GM18861 (cell line): Measurements from ENCODE around the gene ASIC2.

Experiments
- ATAC-seq: cut with Tn5 transposase; IDR thresholded peaks from one replicate; pipeline ENCODE4 v1.9.1; 2021; ENCODE audit not compliant: unreplicated experiment

ASIC2 gene

DNA sequence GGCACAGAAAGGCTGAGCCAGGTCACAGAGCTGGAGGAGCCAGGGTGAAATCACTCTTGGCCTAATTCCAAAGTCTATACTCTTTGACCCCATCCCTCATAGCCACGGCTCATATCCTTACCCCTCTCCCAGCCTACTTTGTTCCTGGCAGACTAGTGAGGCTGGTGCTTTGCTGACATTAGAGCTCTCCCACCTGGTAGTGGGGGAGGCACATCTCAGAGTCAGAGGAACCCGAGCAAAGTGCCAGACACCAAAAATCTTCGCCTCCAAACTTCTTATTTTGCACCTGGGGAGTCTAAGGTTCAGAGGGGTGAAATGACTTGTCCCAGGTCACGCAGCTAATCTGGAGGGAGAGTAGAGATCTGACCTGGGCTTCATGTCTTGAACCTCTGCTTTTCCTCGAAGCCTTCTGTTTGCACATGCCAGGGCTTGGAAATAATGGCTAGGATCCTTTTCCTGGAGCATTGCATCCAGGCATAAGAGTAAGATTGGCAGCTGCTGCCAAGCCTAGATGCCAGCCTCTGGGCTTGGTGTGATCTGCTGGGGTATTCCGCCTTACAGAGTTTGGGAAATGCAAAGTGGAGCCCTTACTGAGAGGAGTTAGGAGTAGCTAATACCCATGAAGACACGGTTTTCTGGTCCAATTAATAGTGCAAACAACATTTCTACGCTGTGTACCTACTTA is 174.6 kb downstream of the ASIC2 start:
- ATAC-seq = no peak

DNA sequence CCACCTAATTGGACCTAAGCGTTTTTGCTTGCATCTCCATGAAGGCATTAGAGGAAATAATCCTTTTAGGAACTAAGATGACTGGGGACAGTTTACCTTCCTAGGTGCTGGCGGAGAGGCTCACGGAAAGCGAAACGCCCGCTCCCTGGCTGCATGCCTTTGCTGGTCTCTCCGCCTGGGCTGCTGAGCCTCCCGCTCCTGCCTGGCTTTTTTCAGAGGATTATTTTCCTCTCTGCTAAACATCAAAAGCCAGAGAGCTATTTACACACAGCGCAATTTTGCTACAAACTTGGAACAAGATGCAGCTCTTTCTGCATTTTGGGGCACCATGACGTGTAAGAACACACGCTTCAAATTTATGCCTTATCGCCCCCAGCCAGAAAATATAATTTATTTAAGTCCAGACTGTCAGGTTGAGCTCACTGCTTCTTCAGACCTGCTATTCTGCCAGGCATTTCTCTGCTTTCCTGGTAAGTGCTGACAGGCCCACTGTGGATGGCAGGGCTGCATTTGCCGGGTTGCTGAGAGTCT is 177.0 kb downstream of the ASIC2 start:
- ATAC-seq = no peak

DNA sequence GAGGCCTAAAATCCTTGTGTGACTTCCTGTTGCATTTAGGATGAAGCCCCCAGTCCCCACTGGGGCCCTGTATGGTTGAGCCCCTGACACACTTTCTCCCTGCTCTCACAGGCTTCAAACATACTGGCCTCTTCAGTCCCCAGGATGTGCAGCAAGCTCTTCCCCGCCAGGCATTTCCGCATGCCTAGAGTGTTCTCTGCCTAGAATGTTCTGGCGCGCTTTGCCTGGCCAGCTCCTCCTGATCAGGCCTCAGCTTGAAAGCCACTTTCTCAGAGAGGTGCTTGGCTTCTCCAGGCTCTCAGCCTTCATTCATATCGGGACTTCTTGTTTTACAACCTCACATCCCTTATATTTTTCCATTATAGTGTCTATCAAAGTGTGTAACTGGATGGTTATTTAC is 177.7 kb downstream of the ASIC2 start:
- ATAC-seq = no peak

DNA sequence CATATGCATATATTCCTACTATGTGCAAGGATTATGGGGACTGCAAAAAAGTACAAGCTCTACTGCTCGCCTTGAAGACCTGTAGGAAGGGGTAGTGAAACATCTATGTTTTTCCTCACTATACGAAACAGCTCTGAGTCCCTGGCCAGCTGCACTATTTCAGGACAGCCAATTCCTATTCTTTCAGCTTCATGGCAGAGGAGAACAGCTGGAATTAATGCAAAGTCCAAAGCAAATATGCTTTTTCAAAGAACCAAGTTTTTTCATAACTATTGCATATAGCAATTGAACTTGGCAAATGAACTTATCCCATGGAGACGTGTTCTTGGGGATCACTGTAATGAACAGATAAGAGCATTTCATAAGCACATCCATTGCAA is 179.1 kb downstream of the ASIC2 start:
- ATAC-seq = no peak

DNA sequence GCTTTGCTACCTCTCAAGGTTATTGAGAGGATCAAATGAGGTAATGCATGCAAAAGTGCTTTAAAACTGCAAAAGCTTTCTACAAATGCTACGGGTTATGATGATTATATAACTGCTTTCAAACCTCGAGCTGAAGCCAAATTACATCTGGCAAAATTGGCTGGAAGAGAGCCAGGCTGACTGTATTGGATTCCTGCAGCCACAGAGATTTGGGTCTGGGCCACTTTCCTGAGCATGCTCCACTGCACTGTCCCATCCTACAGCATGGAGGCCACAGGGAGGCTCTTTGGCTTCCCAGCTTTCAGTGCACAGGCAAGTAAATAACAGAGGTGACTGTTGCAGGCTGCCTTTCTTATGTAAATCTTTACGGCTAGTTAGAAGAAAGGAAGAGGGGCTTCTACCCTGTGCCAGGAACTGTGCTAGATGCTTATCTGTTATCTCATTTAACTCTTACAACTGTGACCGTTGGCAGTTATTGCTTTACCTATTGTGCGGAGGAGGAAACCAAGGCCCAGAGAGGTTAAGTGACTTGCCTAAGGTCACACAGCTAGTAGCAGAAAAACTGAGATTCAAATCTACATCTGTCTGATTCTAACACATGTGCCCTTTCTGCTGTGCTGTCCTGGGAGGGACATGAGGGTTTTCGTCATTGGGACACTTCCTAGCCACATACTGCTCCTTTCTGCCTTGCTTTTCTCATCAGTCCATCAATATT is 179.7 kb downstream of the ASIC2 start:
- no peak for ATAC-seq

DNA sequence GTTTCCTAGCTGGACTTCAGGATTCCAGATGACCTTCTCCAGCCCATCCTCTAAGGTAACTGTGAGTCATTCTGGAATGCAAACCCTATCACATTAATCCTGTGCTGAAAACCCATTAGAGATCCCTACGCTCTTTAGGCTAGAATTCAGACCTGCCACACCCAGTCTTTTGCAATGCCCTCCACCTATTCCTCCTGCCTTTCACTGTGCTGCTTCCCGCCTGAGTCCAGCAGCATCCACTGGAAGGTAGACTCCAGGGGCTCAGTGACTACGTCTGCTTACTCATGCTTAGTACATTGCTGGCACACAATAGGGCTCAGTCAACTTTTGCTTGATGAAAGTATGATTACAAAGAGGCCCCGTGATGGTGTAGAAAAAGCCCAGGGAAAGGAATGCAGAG is 180.3 kb downstream of the ASIC2 start:
- ATAC-seq = no peak

DNA sequence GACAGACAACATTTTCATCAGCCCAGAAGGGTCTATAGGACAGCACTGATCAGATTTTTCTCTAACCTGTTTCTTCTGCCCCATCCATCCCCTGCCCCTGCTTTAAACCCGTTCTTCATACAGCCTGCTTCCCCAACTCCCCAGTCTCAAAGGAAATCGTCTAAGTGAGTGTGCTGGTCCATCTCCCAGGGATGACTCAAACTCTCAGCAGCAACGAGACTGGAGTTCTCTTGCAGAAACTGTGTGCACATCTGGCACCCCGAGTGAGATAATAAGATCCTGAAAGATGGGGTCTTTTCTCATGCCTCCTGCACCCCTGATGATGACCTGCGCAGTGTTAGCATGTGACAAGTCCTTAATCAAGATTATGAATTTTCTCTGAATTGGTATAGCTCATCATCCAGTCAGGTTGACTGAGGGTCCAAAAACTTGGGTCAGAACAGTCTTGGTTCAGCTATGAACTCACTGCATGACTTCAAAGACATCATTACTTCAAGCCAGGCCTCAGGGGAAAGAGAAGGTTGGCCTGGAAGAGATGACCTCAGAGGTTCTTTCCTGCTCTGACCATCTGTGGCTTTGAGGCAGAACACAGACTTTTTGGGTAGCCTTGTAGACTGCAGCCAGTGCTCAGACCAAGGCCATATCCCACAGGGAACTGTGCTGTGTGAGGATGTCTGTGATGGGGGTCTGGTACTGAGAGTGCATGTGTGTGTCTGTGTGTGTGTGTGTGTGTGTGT is 183.6 kb downstream of the ASIC2 start:
- ATAC-seq = no peak

DNA sequence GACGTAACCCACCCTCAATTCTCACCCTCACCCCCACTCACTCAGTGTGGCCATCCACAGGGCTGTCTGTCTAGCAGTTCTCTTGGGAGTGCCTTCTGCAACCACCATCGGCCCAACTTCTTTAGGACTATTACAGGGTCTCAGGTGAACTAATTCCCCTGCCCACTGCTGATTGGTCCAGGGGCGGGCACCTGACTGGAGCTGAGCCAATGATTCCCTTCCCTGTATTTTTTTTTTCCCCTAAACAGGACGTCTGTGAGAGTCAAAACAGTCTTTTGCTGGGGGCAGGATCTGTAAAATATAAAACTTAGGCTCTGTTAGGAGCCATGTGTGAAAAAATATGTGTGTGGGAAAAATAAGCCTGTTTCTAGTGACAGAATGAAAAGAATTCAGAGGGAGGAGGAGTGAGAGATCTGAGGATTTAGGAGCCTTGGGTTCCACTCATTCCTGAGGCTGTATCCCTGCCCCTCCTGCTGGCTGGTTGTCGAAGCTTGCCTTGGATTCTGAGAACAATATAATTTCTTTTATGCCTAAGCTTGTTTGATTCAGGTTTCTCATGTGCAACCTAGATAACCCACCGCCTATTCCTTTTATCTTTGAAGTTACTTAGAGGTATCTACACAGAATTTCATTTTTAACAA is 186.4 kb downstream of the ASIC2 start:
- no peak for ATAC-seq

DNA sequence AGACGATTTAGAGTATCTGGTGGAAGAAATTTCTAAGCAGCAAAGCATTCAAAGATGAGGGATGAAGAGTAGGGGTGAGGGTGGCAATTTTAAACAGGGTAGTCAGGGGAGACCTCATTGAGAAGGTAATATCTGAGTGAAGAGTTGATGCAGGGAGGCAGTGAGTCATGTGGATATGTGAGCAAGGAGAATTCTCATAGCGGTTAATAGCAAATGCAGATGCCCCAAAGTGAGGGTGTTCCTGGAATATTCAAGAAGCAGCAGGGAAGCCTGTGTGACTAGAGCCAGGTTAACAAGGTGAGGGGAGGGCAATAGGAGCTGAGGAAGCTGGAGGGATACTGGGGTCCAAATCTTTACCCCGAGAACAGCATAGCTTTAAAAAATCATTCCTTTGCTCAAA is 187.2 kb downstream of the ASIC2 start:
- no peak for ATAC-seq

DNA sequence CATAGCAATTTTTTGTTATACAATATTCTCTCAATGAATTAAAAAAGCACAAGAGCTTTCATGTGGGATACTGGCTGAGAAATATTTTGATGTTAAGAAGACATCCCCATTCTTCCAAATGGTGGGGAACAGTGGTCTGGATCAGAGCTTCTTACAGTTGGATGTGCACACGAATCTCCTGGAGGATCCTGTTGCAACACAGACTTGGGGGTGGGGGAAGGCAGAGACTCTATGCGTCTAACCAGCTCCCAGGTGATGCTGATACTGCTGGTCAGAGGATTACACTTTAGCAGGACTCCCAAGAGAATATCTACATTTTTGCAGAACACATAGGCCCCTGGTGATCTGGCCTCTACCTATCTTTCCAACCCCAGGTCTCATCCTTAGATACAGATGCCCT is 193.2 kb downstream of the ASIC2 start:
- ATAC-seq = no peak

DNA sequence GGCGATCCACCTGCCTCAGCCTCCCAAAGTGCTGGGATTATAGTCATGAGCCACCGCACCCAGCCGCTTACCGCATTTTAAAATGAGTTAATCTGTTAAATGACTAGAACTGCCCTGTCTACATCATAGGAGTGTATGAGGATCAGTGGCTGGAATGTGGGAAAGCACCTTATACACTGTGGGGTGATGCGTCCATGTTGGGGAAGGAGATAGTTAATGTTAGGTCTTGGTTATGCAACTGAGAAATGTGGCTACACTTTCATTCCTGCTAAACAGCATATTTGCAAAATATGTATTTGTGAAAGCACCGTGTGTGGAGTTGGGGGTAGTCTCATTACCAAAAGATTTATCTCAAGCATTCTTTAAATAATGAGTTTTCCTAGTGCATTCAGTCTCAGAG is 193.8 kb downstream of the ASIC2 start:
- no peak for ATAC-seq

DNA sequence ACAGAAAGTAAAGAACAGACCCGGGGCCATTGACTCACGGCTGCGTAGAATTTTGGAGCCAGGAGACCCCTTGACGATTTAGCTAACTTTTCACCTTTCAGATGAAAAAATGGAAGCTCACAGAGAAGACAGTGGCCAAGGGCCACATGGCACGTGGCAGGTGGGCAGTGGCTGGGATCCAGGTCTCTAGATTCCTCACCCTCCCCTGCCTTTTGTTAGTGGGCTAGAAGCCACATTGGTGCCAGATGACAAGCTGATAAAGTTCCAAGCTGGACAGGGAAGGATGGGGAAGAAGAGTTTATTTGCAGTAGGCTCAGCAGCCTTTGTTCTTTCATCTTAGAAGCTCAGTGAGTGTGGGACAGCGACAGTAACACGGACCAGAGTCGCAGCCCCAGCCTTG is 195.7 kb downstream of the ASIC2 start:
- ATAC-seq = no peak

DNA sequence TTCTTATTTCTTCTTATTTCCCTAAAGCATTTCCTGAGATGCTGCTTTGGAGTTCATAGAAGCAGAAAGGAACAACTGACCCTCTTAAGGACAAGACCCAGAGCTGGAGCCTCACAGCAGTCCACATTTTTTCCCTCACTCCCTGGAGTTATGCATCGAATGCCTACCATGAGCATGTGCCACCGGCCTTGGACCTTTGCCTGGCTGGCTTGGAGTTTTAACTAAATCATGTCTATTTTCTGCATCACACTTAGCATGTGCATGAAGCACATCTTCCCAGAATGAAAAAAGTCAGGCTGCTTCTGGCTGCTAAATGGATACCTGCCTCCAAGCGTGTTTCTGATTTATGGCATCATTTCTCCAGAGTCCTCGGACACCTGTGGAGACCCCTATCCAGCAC is 196.9 kb downstream of the ASIC2 start:
- ATAC-seq = no peak

DNA sequence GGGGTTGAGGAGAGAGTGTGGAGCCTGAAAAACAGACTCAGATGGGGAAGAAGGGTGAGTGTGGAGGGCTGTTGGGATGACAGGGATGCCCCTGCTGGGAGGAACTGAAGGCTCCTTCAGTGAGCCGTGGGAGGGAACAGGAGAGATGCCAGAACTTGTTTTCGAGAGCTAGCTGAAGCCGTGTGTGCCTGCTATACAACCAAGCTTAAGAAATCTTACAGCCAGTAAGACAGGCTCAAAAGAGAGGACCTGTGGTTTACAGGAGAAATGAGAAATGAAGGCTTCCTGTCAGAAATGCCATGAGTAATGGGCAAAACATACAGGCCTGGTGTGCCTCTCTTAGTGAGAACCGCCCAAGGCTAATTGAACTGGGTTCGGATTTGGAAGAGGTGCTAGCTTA is 201.8 kb downstream of the ASIC2 start:
- ATAC-seq = no peak

DNA sequence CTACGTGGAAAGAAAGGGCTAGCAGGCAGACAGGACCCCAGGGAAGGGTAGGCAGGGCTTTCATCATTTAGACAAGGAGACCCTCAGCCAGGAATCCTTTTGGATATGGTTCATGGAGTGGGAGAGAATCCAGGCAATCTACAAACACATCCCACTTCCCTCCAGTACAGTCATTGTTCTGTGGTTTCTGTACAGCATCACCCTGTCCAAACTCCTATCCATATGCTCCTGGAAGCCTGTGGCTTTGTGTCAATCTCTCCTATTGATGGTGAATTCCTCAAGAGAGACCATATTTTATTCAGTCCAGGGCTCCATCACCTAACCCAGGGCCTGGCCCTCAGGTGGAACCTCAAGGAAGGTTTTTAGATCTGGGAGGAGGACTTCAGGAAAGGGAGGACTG is 202.3 kb downstream of the ASIC2 start:
- ATAC-seq = no peak

DNA sequence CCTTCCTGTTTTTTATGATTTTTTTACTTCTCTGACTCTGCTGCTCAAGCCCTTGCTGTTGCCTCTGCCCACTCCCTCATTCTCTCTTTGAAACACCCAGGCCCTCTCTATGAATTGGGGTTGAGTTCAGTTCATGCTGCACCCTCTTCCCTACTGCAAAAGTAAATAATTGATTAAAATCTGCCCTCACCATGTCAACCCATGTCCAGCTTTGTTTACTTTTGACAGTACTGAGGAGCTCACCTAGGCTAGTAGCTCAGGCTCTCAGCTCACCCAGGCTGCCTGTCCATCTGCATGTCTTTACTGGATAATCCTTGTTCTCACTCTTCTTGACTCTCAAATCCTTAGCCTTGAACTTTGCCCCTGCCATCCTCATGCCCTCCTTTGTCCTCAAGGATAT is 206.2 kb downstream of the ASIC2 start:
- no peak for ATAC-seq

DNA sequence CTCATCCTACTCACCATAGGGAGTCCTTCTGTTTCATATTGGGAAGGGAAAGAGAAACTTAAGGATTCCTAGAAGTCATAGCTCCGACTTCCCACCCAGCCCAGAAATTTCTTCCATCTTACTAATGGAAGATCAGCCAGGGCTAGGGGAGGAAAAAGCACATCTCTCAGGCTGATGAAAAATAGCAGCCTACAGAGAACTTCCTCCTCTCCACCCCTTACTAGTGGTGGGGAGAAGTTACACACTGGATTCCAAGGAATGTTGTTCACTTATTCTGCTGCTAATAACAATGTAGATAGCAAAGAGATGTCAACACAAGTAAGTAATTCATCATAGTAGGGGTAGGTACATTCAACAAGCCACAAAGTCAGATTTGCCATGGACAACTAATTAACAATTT is 207.1 kb downstream of the ASIC2 start:
- ATAC-seq = no peak

DNA sequence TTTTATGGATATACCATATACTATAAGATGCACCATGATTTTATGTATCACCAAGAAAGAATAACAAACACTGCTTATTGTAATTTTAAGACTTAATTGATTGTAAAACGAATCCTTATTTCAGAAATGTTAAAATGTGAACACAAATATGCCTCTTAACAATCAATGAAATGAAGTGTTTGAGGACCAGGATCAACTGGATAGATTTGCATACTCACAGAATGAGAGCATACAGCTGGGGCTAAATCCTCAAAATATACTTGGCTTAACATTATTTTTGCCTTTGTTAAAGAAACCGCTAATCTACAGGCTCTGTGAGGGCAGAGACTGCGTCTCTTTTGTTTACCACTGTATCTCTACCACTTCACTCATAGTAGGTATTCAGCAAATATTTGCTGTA is 207.8 kb downstream of the ASIC2 start:
- ATAC-seq = no peak

DNA sequence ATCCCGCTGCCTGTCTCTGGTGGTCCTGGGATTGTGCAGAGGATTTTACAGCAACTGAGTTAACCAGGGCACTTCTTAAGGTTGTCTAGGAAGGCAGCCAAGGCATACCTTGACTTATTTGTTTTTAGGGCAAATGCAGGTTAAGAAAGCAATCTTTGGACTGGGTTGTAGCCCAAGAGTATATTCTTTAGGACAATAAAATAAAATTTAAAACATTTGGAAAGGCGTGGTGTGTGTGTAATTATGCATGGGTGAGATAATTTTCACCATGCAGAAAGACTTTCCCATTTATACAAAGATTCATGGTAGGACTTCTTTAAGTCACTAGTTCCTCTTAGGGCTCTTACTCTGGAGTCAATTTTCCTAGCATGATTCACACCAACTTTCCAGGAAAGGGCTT is 208.3 kb downstream of the ASIC2 start:
- ATAC-seq = no peak

DNA sequence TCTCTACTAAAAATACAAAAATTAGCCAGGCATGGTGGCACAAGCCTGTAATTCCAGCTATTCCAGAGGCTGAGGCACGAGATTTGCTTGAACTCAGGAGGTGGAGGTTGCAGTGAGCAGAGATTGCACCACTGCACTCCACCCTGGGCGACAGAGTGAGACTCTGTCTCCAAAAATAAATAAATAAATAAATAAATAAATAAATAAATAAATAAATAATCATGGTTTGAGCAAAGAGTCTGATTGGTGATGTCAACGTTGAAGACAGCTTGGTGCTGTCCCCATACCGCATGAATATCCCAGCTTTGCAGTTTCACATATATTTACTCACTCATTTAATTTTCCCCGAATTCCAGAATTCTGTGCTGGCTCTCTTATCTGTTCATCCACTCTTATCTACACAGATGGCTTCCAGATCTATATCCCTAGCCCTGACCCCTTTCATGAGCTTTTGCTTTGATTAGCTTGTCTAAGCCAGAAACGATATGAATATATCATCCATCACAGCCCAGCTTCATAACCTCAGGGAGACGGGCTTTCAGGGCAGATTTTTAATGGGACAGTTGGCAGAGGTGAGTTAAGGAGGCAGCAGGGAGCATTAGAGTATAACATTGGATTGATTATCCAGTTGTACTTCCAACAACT is 210.4 kb downstream of the ASIC2 start:
- no peak for ATAC-seq

DNA sequence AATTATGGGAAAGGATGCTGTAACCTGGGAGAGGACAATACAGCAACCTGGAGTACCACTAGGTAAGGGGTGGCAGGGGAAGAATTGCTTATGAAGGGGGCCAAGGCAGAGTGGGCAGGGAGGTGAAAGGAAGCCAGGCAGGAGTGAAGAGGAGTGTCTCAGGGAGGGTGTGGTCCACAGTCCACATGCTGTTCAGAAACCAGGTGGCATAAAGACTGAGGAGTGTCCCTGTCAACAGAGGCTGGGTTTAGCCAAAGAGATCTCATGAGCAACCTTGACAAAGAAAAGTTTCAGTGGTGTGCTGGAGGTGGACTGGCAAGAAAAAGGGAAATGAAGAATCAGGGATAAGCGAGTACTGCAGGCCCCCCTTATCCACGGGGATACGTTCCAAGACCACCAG is 213.0 kb downstream of the ASIC2 start:
- no peak for ATAC-seq
